H9 (cell line): Measurements from ENCODE around the gene TNP2. TPM values are rescaled to one million over a fixed set of nuclear protein-coding genes. Genes with fewer than 3 reads are reported as not detected.

ENCODE experiments used
- DNase-seq: peaks from one replicate; pipeline ENCODE4 v3.0.0-alpha.2; 2017
- H2AFZ ChIP-seq: one replicate; pipeline ENCODE4 v1.6.1; 2013; ENCODE audit warnings: mild to moderate bottlenecking, low read length, control low read depth, moderate library complexity
- H2AK5ac ChIP-seq: 2 replicates; pipeline ENCODE4 v1.6.1; 2013; ENCODE audit warnings: low read length, control low read depth, mixed read lengths; ENCODE audit not compliant: insufficient read length
- H2BK120ac ChIP-seq: one replicate; pipeline ENCODE4 v1.6.1; 2013; ENCODE audit warnings: low read depth, mild to moderate bottlenecking, low read length, control low read depth, inconsistent platforms; ENCODE audit not compliant: poor library complexity, severe bottlenecking
- H2BK12ac ChIP-seq: 2 replicates; pipeline ENCODE4 v1.6.1; 2013; ENCODE audit warnings: low read length, control low read depth, mixed read lengths, low read depth; ENCODE audit not compliant: insufficient read length
- H2BK15ac ChIP-seq: 2 replicates; pipeline ENCODE4 v1.6.1; 2013; ENCODE audit warnings: low read depth, low read length, control low read depth
- H2BK20ac ChIP-seq: one replicate; pipeline ENCODE4 v1.6.1; 2013; ENCODE audit warnings: low read depth, mild to moderate bottlenecking, low read length, control low read depth, inconsistent platforms; ENCODE audit not compliant: poor library complexity, severe bottlenecking
- H2BK5ac ChIP-seq: 2 replicates; pipeline ENCODE4 v1.6.1; 2013; ENCODE audit warnings: low read length, control low read depth, mixed read lengths; ENCODE audit not compliant: insufficient read length
- H3K14ac ChIP-seq: 2 replicates; pipeline ENCODE4 v1.6.1; 2013; ENCODE audit warnings: low read length, control low read depth; ENCODE audit not compliant: insufficient read depth
- H3K18ac ChIP-seq: 2 replicates; pipeline ENCODE4 v1.6.1; 2013; ENCODE audit warnings: low read depth, mild to moderate bottlenecking, mixed read lengths, low read length, control low read depth; ENCODE audit not compliant: insufficient read length
- H3K23ac ChIP-seq: 2 replicates; pipeline ENCODE4 v1.6.1; 2013; ENCODE audit warnings: low read length, control low read depth, mixed read lengths, low read depth; ENCODE audit not compliant: insufficient read length
- H3K23me2 ChIP-seq: 2 replicates; pipeline ENCODE4 v1.6.1; 2013; ENCODE audit warnings: low read depth, mild to moderate bottlenecking, mixed read lengths, low read length, control low read depth; ENCODE audit not compliant: insufficient read length, poor library complexity, severe bottlenecking
- H3K27ac ChIP-seq: 2 replicates; pipeline ENCODE4 v1.5.1; 2013; ENCODE audit warnings: low read length, control low read depth, mixed read lengths, low read depth; ENCODE audit not compliant: insufficient read length
- H3K27me3 ChIP-seq: 2 replicates; pipeline ENCODE4 v1.6.1; 2013; ENCODE audit warnings: low read length, control low read depth, inconsistent platforms; ENCODE audit not compliant: insufficient read depth
- H3K4ac ChIP-seq: 2 replicates; pipeline ENCODE4 v1.6.1; 2013; ENCODE audit warnings: low read depth, mild to moderate bottlenecking, control low read depth, inconsistent platforms, low read length, moderate library complexity
- H3K4me1 ChIP-seq: 2 replicates; pipeline ENCODE4 v1.6.1; 2013; ENCODE audit warnings: low read length, control low read depth, inconsistent platforms; ENCODE audit not compliant: insufficient read depth
- H3K4me2 ChIP-seq: 2 replicates; pipeline ENCODE4 v1.6.1; 2013; ENCODE audit warnings: low read length, control low read depth, mixed read lengths; ENCODE audit not compliant: insufficient read length, insufficient read depth
- H3K56ac ChIP-seq: 2 replicates; pipeline ENCODE4 v1.6.1; 2013; ENCODE audit warnings: low read depth, mild to moderate bottlenecking, mixed read lengths, low read length, control low read depth; ENCODE audit not compliant: insufficient read length
- H3K79me1 ChIP-seq: 2 replicates; pipeline ENCODE4 v1.6.1; 2013; ENCODE audit warnings: low read depth, mild to moderate bottlenecking, moderate library complexity, low read length, control low read depth, inconsistent platforms; ENCODE audit not compliant: insufficient read depth, poor library complexity, severe bottlenecking
- H3K79me2 ChIP-seq: 2 replicates; pipeline ENCODE4 v1.6.1; 2013; ENCODE audit warnings: low read length, control low read depth, inconsistent platforms; ENCODE audit not compliant: insufficient read depth
- H3K9ac ChIP-seq: 2 replicates; pipeline ENCODE4 v1.6.1; 2013; ENCODE audit warnings: low read length, control low read depth, mixed read lengths; ENCODE audit not compliant: insufficient read length; ENCODE audit errors: extremely low read depth
- H3K9me3 ChIP-seq: one replicate; pipeline ENCODE4 v1.6.1; 2013; ENCODE audit warnings: low read depth, low read length, inconsistent platforms; ENCODE audit not compliant: control insufficient read depth
- H3T11ph ChIP-seq: one replicate; pipeline ENCODE4 v1.6.1; 2013; ENCODE audit warnings: mild to moderate bottlenecking, low read length, control low read depth, inconsistent platforms
- H4K20me1 ChIP-seq: one replicate; pipeline ENCODE4 v1.6.1; 2013; ENCODE audit not compliant: control insufficient read depth, insufficient read length, insufficient read depth
- H4K5ac ChIP-seq: 2 replicates; pipeline ENCODE4 v1.6.1; 2013; ENCODE audit warnings: low read depth, mild to moderate bottlenecking, mixed read lengths, low read length, control low read depth; ENCODE audit not compliant: insufficient read length
- H4K8ac ChIP-seq: replicated peaks from 2 replicates; pipeline ENCODE4 v1.6.1; 2013; ENCODE audit warnings: low read length, control low read depth, mixed read lengths, low read depth; ENCODE audit not compliant: insufficient read length
- H4K91ac ChIP-seq: 2 replicates; pipeline ENCODE4 v1.6.1; 2013; ENCODE audit warnings: low read depth, mild to moderate bottlenecking, moderate library complexity, mixed read lengths, low read length, control low read depth; ENCODE audit not compliant: insufficient read length
- H3K27ac Mint-ChIP-seq, 3 experiments: 2 replicates in 2 of 3; 3 replicates in 1 of 3; pipeline ENCODE4 v1.8.0; 2020 to 2021; ENCODE audit warnings: mixed read lengths in 3 of 3, mild to moderate bottlenecking in 1 of 3, moderate library complexity in 1 of 3
- H3K27me3 Mint-ChIP-seq: 2 replicates; pipeline ENCODE4 v1.8.0; 2021; ENCODE audit warnings: low read depth, mild to moderate bottlenecking, moderate library complexity, mixed read lengths
- H3K36me3 Mint-ChIP-seq, 3 experiments: 2 replicates in 2 of 3; 3 replicates in 1 of 3; pipeline ENCODE4 v1.8.0; 2020 to 2021; ENCODE audit warnings: low read depth in 3 of 3, mixed read lengths in 3 of 3; ENCODE audit not compliant: insufficient read depth in 1 of 3
- H3K4me1 Mint-ChIP-seq, 2 experiments: 2 replicates each; pipeline ENCODE4 v1.8.0; 2020; ENCODE audit warnings: mixed read lengths in 2 of 2
- H3K4me3 Mint-ChIP-seq, 2 experiments: 2 replicates in 1 of 2; 3 replicates in 1 of 2; pipeline ENCODE4 v1.8.0; 2020 to 2021; ENCODE audit warnings: mild to moderate bottlenecking in 2 of 2, mixed read lengths in 2 of 2, moderate library complexity in 1 of 2
- H3K9me3 Mint-ChIP-seq, 2 experiments: 2 replicates in 1 of 2; 3 replicates in 1 of 2; pipeline ENCODE4 v1.8.0; 2020; ENCODE audit warnings: mild to moderate bottlenecking in 2 of 2, mixed read lengths in 2 of 2, moderate library complexity in 1 of 2
- CTCF ChIP-seq: fragments of 200-600 bp; sonication (generic); conservative IDR thresholded peaks from 3 replicates; pipeline ENCODE4 v1.8.0; 2021; ENCODE audit warnings: antibody characterized with exemption, mild to moderate bottlenecking
- WGBS: extraction: QIAGEN DNeasy Blood & Tissue Kit; methylation state at CpG from one replicate; pipeline ENCODE4 v1.1.7; 2013; ENCODE audit warnings: missing lambda C conversion rate, low lambda C conversion rate, mixed read lengths; ENCODE audit not compliant: insufficient read length; ENCODE audit errors: extremely low coverage; 5-methylcytosine and 5-hydroxymethylcytosine counted together
- total RNA-seq: library from RNA; stranded (reverse); gene quantifications from 2 replicates; pipeline ENCODE4 v1.2.1, GENCODE V29; 2021

The TNP2 gene
- total RNA-seq, 1 experiment from 2014 or later = not detected

- Histone ChIP-seq H4K8ac (no peak overlapping the region), H2BK120ac (no peak overlapping the region), H4K91ac (no peak overlapping the region), H2BK15ac (no peak overlapping the region), H3K14ac (no peak overlapping the region), H2BK20ac (no peak overlapping the region), H4K5ac (no peak overlapping the region), H3K79me2 (0 out of 2 replicates have a peak, but pooled peaks cover 2% of the 10 kb centered on the region), H3K27me3 (no peaks in the 10 kb centered on the region), H3K4me1 (no peaks in the 10 kb centered on the region; the same call in 1 of the 2 replicates), H3K56ac (no peak overlapping the region), H3T11ph (no peak overlapping the region), H3K27ac (no peak overlapping the region), H2AFZ (no peak overlapping the region), H2BK5ac (no peak overlapping the region), H3K79me1 (no peaks in the 10 kb centered on the region), H3K23ac (no peak overlapping the region), H3K9ac (no peak overlapping the region), H3K23me2 (no peaks in the 10 kb centered on the region), H3K18ac (no peak overlapping the region), H3K9me3 (no peaks in the 10 kb centered on the region), H2AK5ac (no peak overlapping the region), H3K4ac (no peak overlapping the region), H2BK12ac (no peak overlapping the region), H3K4me2 (no peak overlapping the region), H4K20me1 (no peaks in the 10 kb centered on the region)
- H3K4me1 Mint-ChIP-seq = peaks cover under 1 to 6% of the 10 kb centered on the region in 2 experiments
- DNase-seq = no peak
- WGBS = no CpG with 5 or more reads among the region's 4 CpGs
- H3K4me3 Mint-ChIP-seq = no peak overlapping the region
- H3K27me3 Mint-ChIP-seq = no peaks in the 10 kb centered on the region; the same call in 1 of the 2 replicates
- H3K27ac Mint-ChIP-seq = no peak overlapping the region
- TF ChIP-seq CTCF = no peak
- peaks cover 0 to 1% (median 0%) of the 10 kb centered on the region in 3 experiments; a peak in 1 of 7 replicates for H3K36me3 Mint-ChIP-seq
- H3K9me3 Mint-ChIP-seq = no peaks in the 10 kb centered on the region; a peak in 1 of 5 replicates
Observed at GRCh38 chr16:11302977-11303376, 33.9 kb upstream of the TNP2 start.
